Panc1 (cell line): ENCODE measurements around the gene PLXNA2.

ENCODE experiments used
- TF ChIP-seq, protein P1 (sequence below): fragments of 450-650 bp; IDR thresholded peaks from 2 replicates; pipeline ENCODE4 v1.5.1; 2017; ENCODE audit warnings: mild to moderate bottlenecking
- TF ChIP-seq, protein P2 (sequence below), 2 experiments: IDR thresholded peaks; 2 replicates each; pipeline ENCODE4 v1.6.1; 2011 to 2012; ENCODE audit warnings: low read depth in 2 of 2, control low read depth in 1 of 2, low read length in 1 of 2, mild to moderate bottlenecking in 1 of 2, moderate library complexity in 1 of 2; ENCODE audit not compliant: insufficient read depth in 1 of 2

DNA sequence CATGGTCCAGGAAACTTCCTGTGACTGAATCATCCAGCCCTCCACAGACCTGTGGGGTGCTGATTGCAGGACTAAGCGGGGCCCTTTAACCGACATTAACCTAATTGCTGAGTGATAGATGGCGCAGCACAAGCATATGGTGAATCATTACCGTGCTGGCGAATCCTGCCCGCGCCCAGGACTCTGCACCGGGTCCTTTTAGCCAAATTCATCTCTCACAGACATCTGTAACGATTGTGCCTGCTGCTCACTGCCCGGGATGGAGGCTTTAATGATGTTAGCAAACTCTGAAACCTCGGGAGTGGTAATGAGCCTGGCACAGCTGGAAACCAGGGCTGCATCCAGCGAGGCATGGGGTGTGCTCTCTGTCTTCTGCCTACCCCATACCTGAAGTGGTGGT, 185.9 kb downstream of the PLXNA2 start:
- TF ChIP-seq, protein P1, sequence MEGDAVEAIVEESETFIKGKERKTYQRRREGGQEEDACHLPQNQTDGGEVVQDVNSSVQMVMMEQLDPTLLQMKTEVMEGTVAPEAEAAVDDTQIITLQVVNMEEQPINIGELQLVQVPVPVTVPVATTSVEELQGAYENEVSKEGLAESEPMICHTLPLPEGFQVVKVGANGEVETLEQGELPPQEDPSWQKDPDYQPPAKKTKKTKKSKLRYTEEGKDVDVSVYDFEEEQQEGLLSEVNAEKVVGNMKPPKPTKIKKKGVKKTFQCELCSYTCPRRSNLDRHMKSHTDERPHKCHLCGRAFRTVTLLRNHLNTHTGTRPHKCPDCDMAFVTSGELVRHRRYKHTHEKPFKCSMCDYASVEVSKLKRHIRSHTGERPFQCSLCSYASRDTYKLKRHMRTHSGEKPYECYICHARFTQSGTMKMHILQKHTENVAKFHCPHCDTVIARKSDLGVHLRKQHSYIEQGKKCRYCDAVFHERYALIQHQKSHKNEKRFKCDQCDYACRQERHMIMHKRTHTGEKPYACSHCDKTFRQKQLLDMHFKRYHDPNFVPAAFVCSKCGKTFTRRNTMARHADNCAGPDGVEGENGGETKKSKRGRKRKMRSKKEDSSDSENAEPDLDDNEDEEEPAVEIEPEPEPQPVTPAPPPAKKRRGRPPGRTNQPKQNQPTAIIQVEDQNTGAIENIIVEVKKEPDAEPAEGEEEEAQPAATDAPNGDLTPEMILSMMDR, result no peak
- TF ChIP-seq, protein P2, sequence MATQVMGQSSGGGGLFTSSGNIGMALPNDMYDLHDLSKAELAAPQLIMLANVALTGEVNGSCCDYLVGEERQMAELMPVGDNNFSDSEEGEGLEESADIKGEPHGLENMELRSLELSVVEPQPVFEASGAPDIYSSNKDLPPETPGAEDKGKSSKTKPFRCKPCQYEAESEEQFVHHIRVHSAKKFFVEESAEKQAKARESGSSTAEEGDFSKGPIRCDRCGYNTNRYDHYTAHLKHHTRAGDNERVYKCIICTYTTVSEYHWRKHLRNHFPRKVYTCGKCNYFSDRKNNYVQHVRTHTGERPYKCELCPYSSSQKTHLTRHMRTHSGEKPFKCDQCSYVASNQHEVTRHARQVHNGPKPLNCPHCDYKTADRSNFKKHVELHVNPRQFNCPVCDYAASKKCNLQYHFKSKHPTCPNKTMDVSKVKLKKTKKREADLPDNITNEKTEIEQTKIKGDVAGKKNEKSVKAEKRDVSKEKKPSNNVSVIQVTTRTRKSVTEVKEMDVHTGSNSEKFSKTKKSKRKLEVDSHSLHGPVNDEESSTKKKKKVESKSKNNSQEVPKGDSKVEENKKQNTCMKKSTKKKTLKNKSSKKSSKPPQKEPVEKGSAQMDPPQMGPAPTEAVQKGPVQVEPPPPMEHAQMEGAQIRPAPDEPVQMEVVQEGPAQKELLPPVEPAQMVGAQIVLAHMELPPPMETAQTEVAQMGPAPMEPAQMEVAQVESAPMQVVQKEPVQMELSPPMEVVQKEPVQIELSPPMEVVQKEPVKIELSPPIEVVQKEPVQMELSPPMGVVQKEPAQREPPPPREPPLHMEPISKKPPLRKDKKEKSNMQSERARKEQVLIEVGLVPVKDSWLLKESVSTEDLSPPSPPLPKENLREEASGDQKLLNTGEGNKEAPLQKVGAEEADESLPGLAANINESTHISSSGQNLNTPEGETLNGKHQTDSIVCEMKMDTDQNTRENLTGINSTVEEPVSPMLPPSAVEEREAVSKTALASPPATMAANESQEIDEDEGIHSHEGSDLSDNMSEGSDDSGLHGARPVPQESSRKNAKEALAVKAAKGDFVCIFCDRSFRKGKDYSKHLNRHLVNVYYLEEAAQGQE (IDR thresholded peaks at IDR 0.05; ENCODE audit: insufficient read depth in 1 of 2, low read depth in 2 of 2, low read length in 1 of 2), result no peak
